GM12875 (cell line): ENCODE measurements around the gene CCDC85B.

ENCODE experiments used
- H3K4me3 ChIP-seq: one replicate; pipeline ENCODE4 v1.5.1; 2011; ENCODE audit warnings: low read depth, low read length, control low read depth
- CTCF ChIP-seq: IDR thresholded peaks from 2 replicates; pipeline ENCODE4 v1.5.1; 2011; ENCODE audit warnings: low read depth, mild to moderate bottlenecking, control low read depth, inconsistent platforms, low read length, moderate library complexity, borderline replicate concordance; ENCODE audit not compliant: insufficient read depth

The CCDC85B gene

GRCh38 chr11:65917434-65918210 lies 27.1 kb downstream of the CCDC85B start:
- peak overlapping the region; percentile 83 for H3K4me3 ChIP-seq
- no peak for TF ChIP-seq CTCF

GRCh38 chr11:65918211-65919140 lies 28.0 kb downstream of the CCDC85B start, which contains the start of gene C11orf68:
Gene C11orf68 (minus strand): TSS chr11:65919062. CDS start chr11:65919031, 31 bp downstream.
- TF ChIP-seq CTCF: no peak
- H3K4me3 ChIP-seq: peak within 1 kb of the TSS; percentile 90

GRCh38 chr11:65919141-65919572 lies 28.7 kb downstream of the CCDC85B start, which contains the start of gene DRAP1:
Gene DRAP1 (plus strand): TSS chr11:65919426. CDS start chr11:65919502, 76 bp downstream.
- no peak for TF ChIP-seq CTCF
- peak within 1 kb of the TSS; percentile 90 for H3K4me3 ChIP-seq

GRCh38 chr11:65919573-65920371 lies 29.3 kb downstream of the CCDC85B start:
- no peak for TF ChIP-seq CTCF
- H3K4me3 ChIP-seq: peak overlapping the region; percentile 90

- no peak for TF ChIP-seq CTCF
- peak overlapping the region; percentile 90 for H3K4me3 ChIP-seq
Measured at GRCh38 chr11:65920372-65920802, 29.9 kb downstream of the CCDC85B start.

- no peak overlapping the region for H3K4me3 ChIP-seq
Measured at GRCh38 chr11:65921033-65921555, 30.6 kb downstream of the CCDC85B start.

More at GRCh38 chr11:65921033-65921555, 30.6 kb downstream of the CCDC85B start:
- TF ChIP-seq CTCF: no peak
